SK-N-DZ (cell line): Measurements from ENCODE around the gene SLIT1.

Source experiments
- DNase-seq: peaks from one replicate; pipeline ENCODE4 v3.0.0-alpha.2; 2015; ENCODE audit warnings: low spot score

The SLIT1 gene

DNA sequence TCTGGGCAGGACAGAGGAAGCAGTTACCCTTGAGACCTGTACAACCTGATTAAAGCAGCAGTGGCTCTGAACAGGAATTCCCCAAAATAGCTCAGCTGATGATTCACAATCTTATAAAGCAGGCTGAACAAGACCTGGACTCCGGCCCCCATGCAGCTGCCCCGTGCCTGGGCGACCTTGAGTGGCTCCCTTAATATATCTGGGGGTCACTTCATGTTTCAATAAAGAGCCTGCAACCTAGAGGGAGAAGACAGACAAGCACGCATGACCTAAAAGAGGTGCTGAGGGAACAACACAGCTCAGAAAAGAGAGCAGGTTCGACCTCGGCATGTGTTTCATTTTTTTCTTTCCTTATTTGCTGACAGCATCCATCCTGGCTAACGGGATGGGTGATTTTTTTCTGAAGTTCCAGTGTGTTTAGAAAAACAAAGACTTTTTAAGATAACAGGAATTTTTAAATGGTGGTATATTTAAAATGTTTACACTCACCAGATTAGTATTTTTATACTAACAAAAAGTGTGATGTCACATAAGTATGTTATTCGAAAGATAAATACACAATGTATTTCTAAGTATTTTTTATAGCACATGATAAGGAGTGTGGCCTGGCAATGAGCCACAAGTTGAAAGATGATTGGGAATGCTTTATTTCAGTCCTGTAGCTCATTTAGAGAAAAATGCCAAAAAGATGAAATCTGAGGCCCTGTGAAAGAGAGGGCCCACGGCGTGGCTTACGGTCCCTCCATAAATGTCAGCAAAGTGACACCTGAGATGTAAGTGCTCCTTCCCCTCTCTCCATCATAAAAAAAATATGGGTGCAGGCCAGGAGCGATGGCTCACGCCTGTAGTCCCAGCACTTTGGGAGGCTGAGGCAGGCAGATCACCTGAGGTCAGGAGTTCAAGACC lies 161.3 kb downstream of the SLIT1 start:
- no peak for DNase-seq

DNA sequence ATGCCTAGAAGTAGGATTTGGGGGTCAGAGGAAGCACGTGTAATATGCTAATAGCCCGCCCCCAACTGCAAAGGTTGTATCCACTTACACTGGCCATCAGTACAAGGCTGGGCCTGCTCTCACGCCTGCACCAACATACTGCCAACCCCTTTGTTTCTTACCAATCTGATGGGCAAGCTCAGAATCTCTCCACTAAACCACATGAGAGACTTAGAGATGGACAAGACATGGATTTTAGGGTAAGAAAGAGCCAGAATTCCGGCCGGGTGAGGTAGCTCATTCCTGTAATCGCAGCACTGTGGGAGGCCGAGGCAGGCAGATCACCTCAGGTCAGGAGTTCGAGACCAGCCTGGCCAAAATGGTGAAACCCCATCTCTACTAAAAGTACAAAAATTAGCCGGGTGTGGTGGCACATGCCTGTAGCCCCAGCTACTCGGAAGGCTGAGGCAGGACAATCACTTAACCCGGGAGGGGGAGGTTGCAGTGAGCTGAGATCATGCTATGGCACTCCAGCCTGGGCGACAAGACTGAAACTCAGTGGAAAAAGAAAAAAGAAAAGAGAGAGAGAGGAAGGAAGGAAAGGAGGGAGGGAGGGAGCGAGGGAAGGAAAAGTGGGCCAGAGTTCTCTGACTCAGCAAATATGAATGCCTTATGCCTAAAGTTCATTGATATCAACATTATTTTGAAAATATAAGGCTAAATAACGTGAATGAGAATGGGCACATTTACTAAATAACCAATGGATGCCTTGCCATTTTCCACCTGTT lies 162.2 kb downstream of the SLIT1 start:
- no peak for DNase-seq

DNA sequence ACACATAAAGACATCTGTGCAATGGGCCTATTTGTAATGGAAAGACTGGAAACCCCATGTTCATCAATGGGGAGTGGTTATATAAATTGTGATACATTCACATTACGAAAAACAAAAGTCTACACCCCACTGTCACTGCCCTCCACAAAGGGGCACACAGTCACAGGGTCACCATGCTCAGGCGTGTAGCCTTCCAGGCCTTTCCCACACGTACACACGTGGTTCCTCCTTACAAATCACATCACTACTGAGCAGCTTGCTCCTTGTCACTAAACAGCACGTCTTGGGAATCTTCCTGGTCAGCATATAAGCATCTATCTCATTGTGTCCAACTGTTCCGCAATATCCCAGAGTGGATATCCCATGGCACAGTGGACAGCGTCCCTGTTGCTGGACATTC lies 163.1 kb downstream of the SLIT1 start:
- no peak for DNase-seq

DNA sequence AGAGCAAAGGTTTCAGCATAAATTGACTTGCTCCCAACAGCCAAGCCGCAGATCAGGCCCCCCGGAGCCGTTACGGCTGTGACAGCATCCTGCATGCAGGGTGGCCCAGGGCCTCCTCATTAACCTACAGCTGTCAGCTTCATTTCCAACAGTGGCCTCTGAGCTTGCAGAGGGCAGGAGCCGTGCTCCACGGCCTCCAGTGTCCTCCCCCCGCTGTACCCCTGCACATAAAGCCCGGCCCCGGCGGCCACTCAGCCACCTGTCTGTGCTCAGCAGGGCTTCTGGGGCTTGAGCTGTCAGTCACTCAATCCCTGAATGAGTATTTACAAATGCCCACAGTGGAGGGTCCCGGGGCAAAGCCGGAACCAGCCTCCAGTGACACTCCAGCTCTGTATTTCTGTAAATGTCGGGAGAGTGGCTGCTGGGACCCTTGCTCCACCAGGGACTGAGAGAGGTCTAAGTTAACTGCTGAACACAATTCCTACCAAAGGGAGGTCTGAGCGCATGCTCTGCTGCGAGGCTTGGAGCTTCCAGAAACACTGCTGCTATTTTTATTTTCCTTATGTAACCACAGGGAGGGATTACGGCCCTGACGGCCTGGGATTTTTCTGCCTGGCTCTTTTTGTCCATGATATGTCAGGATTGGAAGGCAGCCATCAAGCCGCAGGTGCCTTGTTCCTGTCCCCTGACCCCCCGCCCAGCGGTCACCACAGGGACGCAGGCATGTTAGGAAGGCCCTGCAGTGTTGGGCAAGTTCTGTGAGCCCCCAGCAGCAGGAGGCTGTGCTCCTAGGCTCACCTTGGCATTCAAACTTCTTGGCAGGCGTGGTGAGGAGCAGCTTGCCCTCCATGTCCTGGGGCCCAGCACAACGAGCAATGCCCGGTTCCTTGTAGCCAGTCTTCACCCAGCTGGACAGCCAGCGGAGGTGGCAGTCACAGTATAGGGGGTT lies 165.0 kb downstream of the SLIT1 start:
- DNase-seq: peak; percentile 49

DNA sequence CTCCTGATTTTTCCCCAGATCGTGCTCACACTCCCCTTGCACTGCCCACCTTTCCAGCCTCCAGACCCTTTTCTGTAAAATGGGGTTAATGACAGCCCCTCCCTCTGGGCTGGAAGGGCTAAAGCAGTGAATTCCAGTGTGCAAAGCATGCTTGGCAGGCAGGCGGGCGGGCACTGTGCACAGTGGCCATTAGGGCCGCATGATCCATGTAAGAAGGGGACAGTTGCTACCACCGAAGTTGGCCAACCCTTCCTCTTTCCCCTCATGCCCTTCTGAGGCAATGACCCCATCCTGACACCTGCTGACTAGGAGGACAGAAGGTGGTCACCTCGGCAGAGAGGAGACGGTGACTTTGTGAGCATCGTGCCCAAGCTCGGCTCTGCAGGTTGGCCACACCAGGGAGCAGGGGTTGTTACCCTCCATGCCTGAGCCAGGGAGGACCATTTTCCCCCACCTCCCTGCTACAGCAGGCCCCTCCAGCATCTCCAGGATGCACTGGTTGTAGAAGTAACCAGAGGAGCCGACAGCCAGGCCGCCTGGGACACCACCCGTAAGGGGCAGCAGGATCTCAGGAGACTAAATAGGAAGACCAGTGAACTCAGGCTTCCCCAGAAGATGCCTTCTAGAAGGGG lies 166.4 kb downstream of the SLIT1 start:
- no peak for DNase-seq

DNA sequence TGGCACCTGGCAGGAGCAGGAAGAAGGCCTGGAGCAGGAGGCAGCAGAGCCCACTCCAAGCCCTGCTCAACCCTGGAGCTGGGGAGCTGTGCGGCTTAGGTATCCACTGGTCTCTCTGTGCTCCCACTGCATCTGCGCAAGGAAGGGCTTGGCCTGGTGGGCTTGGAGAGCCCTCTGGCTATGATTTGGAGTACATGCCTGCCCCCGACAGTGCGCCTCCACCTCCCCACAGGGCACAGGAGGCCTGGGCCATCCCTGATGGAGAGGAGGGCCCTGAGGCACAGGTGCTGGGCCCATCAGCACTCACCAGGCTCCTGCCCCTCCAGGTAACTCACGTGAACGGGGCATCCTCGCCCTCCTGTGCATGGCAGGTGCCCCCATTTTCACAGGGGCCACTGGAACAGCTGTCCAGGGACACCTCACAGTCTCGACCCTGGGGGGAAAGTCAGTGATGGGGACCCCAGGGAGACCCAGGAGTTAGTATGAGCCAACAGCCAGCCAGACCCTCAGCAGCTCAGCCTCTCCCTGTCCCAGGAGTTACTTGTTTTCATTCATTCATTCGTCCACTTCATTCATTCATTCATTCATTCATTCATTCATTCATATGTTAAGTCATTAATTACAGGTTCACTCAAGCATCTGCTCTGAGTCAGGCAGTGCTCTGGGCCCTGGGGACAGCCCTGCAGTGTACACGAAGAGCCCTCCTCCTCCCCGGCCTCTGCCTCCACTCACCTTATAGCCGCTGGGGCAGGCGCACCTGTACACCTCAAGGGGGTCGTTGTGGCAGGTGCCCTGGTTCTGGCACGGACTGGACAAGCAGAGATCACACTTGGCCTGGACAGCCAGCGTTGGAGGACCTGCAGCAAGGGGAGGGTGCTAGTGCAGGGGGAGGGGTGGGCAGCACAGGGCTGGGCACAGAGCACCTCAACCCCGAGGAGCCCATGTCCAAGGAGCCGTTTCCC lies 167.2 kb downstream of the SLIT1 start:
- DNase-seq: no peak

DNA sequence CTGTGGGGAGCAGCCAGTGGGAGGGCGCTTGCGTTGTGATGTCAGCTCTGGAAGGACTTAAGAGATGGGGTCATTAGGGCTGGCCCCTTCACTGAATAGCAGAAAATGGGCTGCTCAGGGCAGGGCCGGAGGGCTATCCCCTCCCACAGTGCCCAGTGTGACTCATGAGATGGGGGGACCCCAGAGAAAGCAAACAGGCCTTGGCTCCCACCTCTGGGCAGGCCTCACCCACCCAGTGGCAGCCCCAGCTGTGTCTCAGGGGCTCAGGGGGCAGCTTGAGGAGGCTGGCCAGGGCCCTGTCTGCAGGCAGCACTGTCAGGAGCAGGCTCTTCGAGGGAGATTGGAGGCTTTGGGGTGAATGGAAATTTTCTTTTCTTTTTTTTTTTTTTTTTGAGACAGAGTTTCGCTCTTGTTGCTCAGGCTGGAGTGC lies 168.3 kb downstream of the SLIT1 start:
- DNase-seq: no peak

DNA sequence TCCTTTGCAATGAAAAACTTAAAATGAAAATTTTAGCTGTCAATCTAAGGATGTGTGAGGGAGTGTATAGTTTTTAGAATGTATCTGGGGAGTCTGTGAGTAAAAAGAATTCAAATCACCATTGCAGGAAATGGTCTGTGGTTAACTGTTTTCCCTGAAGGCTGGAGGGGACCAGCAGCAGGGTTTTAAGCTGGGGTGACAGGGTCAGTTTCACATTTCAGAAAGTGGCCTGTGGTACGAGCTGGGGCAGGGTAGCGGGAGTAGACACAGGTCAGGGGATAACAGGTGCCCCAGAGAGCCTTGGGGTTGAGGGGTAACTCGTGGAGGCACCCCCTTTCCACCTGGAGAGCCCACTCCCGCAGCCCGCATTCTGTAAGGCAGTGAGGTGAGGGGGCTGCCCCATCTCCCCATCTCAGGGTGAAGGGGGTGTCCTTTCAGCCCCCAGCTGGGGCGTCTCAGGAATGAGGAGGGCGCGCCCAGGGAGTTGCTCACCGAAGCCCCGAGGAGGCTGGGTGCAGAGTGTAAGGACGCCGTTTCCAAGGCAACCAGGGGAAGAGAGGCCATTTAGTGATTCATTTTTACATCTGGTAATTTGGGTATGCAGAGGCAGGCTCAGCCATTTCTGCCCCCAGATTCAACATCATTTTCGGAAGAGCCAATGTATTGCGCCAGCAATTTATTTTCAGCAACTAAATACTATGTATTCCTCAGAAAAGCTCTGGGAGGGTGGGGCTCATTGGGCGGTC lies 168.9 kb downstream of the SLIT1 start:
- no peak for DNase-seq

DNA sequence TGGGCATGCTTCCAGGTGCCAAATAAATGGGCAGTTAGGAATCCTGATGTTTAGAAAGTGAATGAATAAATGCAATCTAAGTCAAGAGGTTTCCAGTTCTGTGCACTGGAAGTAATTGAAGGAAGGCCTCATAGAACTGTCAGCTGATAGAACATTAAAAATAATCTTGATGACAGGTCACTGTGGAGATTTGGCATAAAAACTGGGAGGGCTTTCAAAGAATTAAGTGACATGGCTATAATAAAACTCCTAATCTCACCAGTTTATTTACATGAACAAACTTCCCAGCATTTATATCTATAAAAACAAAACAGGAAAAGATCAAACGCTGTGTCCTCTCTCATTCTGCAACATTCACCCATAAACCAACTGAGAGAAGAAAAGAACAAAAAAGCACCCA lies 170.5 kb downstream of the SLIT1 start:
- DNase-seq: no peak

DNA sequence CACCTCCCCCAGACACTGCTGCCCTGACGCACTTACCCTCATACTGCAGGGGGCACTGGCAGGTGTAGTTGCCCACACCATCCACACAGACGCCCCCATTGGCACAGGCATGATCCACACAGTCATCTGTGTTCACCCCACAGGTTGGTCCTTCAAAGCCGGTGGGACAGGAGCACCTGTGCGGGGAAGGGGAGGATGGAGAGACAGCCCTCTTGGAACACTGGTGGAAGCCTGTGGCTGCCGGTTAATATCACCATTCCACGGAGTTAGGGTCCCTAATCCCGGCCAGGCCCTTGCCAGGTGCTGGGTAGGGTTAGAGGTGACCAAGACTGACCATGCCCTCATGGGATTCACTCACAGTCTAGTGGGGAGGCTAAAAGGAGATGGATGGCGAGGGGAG lies 171.8 kb downstream of the SLIT1 start:
- no peak for DNase-seq

DNA sequence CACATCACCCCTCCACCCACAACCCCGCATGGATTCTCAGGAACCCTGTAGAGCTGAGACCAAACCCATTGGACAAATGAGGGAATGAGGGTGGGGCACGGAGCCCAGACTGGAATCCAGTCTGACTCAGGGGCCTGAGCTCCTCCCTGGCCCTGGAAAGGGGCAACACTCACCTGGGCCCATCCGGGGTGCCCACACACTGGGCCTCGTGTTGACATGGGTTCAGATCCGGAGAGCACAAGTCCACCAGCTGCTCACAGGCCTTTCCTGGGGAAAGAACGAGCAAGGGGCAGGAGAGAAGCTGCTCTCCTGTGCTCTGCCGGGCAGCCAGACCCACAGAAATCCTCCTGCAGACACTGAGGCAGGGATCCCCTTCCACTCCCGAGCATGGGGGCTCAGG lies 172.2 kb downstream of the SLIT1 start:
- no peak for DNase-seq

DNA sequence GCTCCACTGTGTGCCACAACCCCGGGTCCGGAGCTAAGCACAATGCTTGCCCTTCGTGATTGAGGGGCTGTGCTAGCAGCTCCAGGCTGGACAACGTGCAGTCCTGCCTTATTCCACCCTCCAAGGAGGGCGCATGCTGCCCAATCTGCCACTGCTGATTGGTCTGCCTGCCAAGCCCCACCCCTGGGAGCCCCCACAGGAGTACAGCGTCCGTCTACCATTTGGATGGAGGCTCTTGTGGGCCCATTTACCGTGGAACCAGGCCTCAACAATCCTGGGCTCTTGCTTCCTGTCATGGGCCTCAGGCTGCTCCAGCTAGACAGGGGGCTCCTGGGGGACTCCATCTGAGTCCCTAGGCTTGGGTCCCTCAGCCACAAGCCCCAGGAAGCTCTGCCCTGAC lies 173.3 kb downstream of the SLIT1 start:
- no peak for DNase-seq

DNA sequence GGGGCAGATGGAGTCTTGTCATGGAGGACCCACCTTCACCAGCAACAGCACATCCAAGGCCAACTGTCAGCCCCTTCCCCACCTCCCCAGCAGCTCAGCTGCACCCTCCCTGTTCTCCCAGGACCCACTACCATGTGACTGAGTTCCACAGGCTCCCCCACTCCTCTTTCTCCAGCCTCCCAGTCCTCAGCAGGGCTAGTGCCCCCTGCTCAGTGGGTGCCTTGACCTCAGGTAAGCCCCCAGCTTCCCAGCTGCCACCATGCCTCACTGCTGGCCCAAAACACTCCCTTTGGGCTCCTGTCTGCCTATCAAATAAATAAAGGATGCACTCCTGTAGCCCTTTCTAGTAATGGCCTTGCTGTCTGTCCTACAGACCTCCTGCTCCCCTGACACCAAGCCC lies 174.4 kb downstream of the SLIT1 start:
- no peak for DNase-seq

DNA sequence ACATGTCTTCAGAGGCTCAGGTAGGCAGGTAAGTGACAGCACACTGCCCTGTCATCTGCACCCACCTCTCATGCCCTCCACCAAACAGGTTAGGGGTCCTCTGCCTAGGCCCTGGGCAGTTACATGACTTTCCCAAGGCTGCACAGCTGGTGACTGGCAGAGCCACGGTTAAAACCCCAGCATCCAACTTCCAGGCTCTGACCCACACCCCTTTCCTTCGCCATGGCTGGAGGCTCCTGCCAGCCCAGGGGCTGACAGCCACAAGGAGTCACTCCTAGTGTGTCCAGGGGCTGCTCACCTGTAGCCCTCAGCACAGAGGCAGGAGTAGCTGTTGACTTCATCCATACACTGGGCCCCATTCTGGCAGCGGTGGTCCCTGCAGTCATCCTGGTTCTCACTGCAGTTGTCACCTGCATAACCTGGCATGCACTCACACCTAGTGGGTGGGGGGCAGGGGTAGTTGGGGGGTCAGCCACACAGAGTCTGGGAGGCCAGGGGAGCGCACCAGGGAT lies 175.0 kb downstream of the SLIT1 start:
- no peak for DNase-seq

DNA sequence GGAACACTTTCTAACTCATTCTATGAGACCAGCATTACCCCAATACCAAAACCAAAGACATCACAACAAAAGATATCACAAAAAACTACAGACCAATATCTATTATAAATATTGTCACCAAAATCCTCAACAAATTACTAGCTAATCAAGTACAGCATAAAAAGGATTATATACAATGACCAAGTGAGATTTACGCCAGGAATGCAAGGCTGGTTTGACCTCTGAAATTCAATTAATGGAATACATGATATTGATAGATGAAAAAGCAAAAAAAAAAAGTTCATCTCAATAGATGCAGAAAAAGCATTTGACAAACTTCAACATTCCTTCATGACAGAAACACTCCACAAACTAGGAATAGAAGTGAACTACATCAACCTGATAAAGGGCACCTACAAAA lies 178.3 kb downstream of the SLIT1 start:
- no peak for DNase-seq

DNA sequence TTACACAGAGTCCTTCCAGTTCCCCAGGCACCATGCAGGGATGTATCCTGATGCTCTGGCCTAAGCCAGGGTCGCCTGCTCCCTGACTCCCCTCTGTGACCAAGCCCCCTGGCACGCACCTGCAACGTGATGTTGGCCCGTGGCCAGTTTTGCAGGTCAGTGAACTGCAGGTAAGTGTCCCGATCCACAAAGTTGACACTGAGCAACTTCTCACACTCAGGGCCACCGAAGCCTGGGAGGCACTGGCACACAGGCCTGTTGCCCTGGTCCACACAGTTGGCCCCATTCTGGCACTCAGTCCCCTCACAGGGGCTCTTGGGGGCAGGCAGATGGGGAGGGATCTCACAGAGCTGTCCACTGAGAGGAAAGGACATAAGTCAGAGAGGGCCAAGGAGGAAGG lies 179.4 kb downstream of the SLIT1 start:
- DNase-seq: no peak

DNA sequence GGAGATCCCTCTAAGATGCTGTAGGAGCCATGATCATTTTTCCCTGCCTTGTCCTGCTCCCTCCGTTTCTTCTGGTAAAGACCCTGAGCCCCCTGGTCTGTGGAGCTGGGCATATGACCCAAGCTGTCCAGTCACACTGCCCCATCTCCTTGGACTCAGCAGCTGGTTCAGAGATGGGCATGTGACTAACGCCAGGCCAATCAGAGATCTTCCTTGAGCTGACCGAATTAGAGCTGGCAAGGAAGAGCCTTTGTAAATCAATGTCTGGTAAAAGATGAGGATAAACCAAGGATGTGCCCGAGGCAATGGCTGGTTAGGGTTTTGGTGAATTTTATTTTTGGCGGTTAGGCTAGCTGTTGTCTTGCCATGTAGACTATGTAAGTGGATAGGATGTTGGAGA lies 180.4 kb downstream of the SLIT1 start:
- DNase-seq: no peak

DNA sequence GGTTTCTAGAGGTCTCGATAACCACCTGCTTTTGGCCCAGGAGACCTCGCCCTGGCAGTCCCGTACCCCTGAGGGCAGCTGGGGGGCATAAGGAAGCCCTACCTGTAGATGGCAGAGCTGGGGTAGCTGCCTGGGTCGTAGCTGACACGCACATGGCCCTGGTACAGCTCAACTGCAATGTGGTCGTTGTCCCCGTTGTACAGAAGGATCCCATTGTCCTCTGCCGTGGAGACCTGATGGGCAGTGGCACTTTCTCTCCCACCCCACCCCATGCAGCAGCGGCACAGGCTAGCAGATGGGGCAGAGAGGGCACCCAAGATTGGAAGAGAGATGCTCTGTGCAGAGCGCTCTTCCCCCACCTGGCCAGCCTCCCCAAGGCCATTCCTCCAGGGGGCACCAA lies 181.2 kb downstream of the SLIT1 start:
- no peak for DNase-seq

DNA sequence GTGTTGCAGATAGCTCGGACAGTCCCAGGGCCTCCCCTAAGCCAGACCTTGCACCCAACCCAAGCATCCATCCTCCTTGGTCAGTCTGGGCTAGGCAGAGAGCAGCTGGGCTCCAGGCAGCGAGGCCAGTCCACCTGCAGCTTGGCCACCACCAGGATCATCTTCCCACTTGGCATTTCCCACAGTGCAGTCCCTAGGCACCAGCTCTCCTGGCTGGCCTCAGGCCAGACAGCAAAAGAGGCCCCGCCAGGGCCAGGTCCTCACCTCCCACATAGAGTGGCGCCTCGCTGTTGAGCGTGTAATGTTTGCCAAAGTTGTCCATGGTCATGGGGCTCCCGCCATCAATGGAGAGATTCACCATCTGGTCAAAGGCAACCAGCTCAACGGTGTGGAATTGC lies 182.0 kb downstream of the SLIT1 start:
- no peak for DNase-seq
